Esophagus squamous epithelium (tissue), 5 donors: ENCODE results near the gene SGMS1. TPM values are rescaled to one million over a fixed set of nuclear protein-coding genes. Genes with fewer than 3 reads are reported as not detected.
"Not testable (repeated sequence)": the region's sequence is repeated elsewhere in the genome, so short reads cannot be mapped to it uniquely, and the experiment has no call there.

ENCODE experiments used
- DNase-seq: peaks from one replicate; lab custom pipeline; 2025; lab: John Stamatoyannopoulos, UW
- H3K27ac ChIP-seq, 4 donors: fragments of 200-600 bp; sonication (generic); one replicate each; pipeline ENCODE4 v1.5.1; 2016 to 2019; ENCODE audit warnings: mild to moderate bottlenecking in 1 of 4
- H3K27me3 ChIP-seq, 4 donors: fragments of 200-600 bp; sonication (generic); 1 replicate in 3 of 4; 2 replicates in 1 of 4; pipeline versions ENCODE4 v1.5.1 to v1.6.0; 2017 to 2021; ENCODE audit warnings: antibody characterized with exemption in 1 of 4
- H3K36me3 ChIP-seq, 3 donors: fragments of 200-600 bp; sonication (generic); one replicate each; pipeline ENCODE4 v1.5.1; 2016 to 2019
- H3K4me1 ChIP-seq, 3 donors: fragments of 200-600 bp; sonication (generic); one replicate each; pipeline ENCODE4 v1.5.1; 2017 to 2019
- H3K4me3 ChIP-seq, 4 donors: fragments of 200-600 bp; sonication (generic); 1 replicate in 3 of 4; 2 replicates in 1 of 4; pipeline ENCODE4 v1.5.1; 2016 to 2019; ENCODE audit warnings: mild to moderate bottlenecking in 2 of 4, moderate library complexity in 1 of 4
- H3K9me3 ChIP-seq, 3 donors: fragments of 200-600 bp; sonication (generic); one replicate each; pipeline ENCODE4 v1.5.1; 2016 to 2019
- CTCF ChIP-seq, 6 experiments: fragments of 450-650 bp in 4 of 6; fragments of 200-600 bp in 2 of 6; sonication (generic) in 2 of 6; IDR thresholded peaks; one replicate each; pipeline ENCODE4 v1.5.1; 2016 to 2019; ENCODE audit warnings: antibody characterized with exemption in 6 of 6, mild to moderate bottlenecking in 4 of 6, moderate library complexity in 4 of 6
- POLR2A ChIP-seq, 4 donors: fragments of 450-650 bp; IDR thresholded peaks; one replicate each; pipeline ENCODE4 v1.6.1; 2017; ENCODE audit warnings: antibody characterized with exemption in 4 of 4, mild to moderate bottlenecking in 4 of 4, moderate library complexity in 3 of 4
- WGBS, 2 donors: methylation state at CpG; one replicate each; pipeline ENCODE4 v1.1.5; 2018; 5-methylcytosine and 5-hydroxymethylcytosine counted together
- intact Hi-C: fragments of 100-400 bp; cut with DNase I; formaldehyde crosslinking; loops from one replicate; pipeline ENCODE4 v1.15.0; 2022
- total RNA-seq, 4 donors: library from RNA; depleted of rRNA; stranded (reverse); fragments of >200 nt; gene quantifications; one replicate each; pipeline ENCODE4 v1.1.0, GENCODE V29; 2016
- donor health status: DM: yes; HTN: yes; CAD: no.

SGMS1 gene
- total RNA-seq, 4 donors from 2014 or later, result 39.4 to 64.1 (median 54.9) TPM

- peaks cover 0 to 6% (median 2%) of the 10 kb centered on the region in 3 donors for H3K4me1 ChIP-seq
- intact Hi-C loops, result no loop called here
- TF ChIP-seq POLR2A (IDR thresholded peaks at IDR 0.05) (no peak), CTCF (IDR thresholded peaks at IDR 0.05) (no peak)
- DNase-seq, result no peak
- 48 to 78% methylated on average over 1 of the region's 1 CpG for WGBS, 2 donors
- H3K9me3 ChIP-seq, result no peaks in the 10 kb centered on the region
- H3K27me3 ChIP-seq, result no peaks in the 10 kb centered on the region
- H3K4me3 ChIP-seq, result no peak overlapping the region
- no peak overlapping the region for H3K27ac ChIP-seq
- no peaks in the 10 kb centered on the region for H3K36me3 ChIP-seq
Observed at GRCh38 chr10:50648935-50649227, 25.1 kb upstream of the SGMS1 start.

GRCh38 chr10:50648089-50648934 lies 24.6 kb upstream of the SGMS1 start:
- intact Hi-C loops, result no loop called here
- no peak for DNase-seq
- H3K27me3 ChIP-seq, result no peaks in the 10 kb centered on the region

GRCh38 chr10:50647350-50647749 lies 23.6 kb upstream of the SGMS1 start:
- DNase-seq, H3K9me3 ChIP-seq, H3K4me1 ChIP-seq, H3K27me3 ChIP-seq, H3K4me3 ChIP-seq, intact Hi-C loops, H3K27ac ChIP-seq, H3K36me3 ChIP-seq: not testable (repeated sequence)
- WGBS, 2 donors, result 81 to 100% methylated on average over 1 of the region's 1 CpG

More at GRCh38 chr10:50648089-50648934, 24.6 kb upstream of the SGMS1 start:
- no peaks in the 10 kb centered on the region for H3K36me3 ChIP-seq
- H3K27ac ChIP-seq, result no peak overlapping the region
- 77 to 82% methylated on average over 7 of the region's 7 CpGs for WGBS, 2 donors
- H3K4me3 ChIP-seq, result no peak overlapping the region
- TF ChIP-seq POLR2A (IDR thresholded peaks at IDR 0.05) (no peak), CTCF (IDR thresholded peaks at IDR 0.05) (no peak)
- peaks cover 0 to 4% (median 1%) of the 10 kb centered on the region in 3 donors for H3K4me1 ChIP-seq
- H3K9me3 ChIP-seq, result no peaks in the 10 kb centered on the region

GRCh38 chr10:50645236-50645635 lies 21.5 kb upstream of the SGMS1 start:
- Histone ChIP-seq H3K27me3 (no peaks in the 10 kb centered on the region), H3K4me1 (no peaks in the 10 kb centered on the region), H3K27ac (no peak overlapping the region), H3K36me3 (no peaks in the 10 kb centered on the region), H3K9me3 (no peaks in the 10 kb centered on the region), H3K4me3 (no peak overlapping the region)
- intact Hi-C loops, result no loop called here
- DNase-seq, result no peak
- no peak for TF ChIP-seq CTCF (IDR thresholded peaks at IDR 0.05)
- no peak for TF ChIP-seq POLR2A (IDR thresholded peaks at IDR 0.05)

GRCh38 chr10:50641626-50642025 lies 17.9 kb upstream of the SGMS1 start:
- 60% methylated on average over 2 of the region's 2 CpGs for WGBS, 2 donors
- intact Hi-C loops, result no loop called here

More at GRCh38 chr10:50641626-50642025, 17.9 kb upstream of the SGMS1 start:
- H3K9me3 ChIP-seq, result no peaks in the 10 kb centered on the region
- no peak overlapping the region for H3K27ac ChIP-seq
- no peaks in the 10 kb centered on the region for H3K4me1 ChIP-seq
- TF ChIP-seq CTCF (IDR thresholded peaks at IDR 0.05), result no peak
- TF ChIP-seq POLR2A (IDR thresholded peaks at IDR 0.05), result no peak
- no peak for DNase-seq
- H3K27me3 ChIP-seq, result no peaks in the 10 kb centered on the region
- H3K36me3 ChIP-seq, result no peaks in the 10 kb centered on the region
- no peak overlapping the region for H3K4me3 ChIP-seq
